OCI-LY1 (cell line): ENCODE measurements around the gene TRABD2B.

Experiments used
- H2AFZ ChIP-seq: fragments of 200-600 bp; sonication (generic), shearing (Covaris generic); 2 replicates; pipeline ENCODE4 v1.6.0; 2014; ENCODE audit warnings: antibody characterized with exemption, mild to moderate bottlenecking, low read length
- H3F3A ChIP-seq: fragments of 200-600 bp; sonication (generic), shearing (Covaris generic); 2 replicates; pipeline ENCODE4 v1.6.0; 2014; ENCODE audit warnings: mild to moderate bottlenecking, antibody characterized with exemption, low read length, moderate library complexity; ENCODE audit not compliant: insufficient read depth
- H3K27ac ChIP-seq: fragments of 200-600 bp; sonication (generic); 2 replicates; pipeline ENCODE4 v1.5.1; 2014; ENCODE audit warnings: low read length, mixed run types, mild to moderate bottlenecking, low read depth; ENCODE audit not compliant: poor library complexity, severe bottlenecking
- H3K27me3 ChIP-seq: fragments of 200-600 bp; sonication (generic); 2 replicates; pipeline ENCODE4 v1.6.0; 2014; ENCODE audit warnings: antibody characterized with exemption, mild to moderate bottlenecking, low read length, moderate library complexity; ENCODE audit not compliant: insufficient read depth
- H3K36me3 ChIP-seq: fragments of 200-600 bp; sonication (generic); 2 replicates; pipeline ENCODE4 v1.6.1; 2014; ENCODE audit warnings: mild to moderate bottlenecking, antibody characterized with exemption, low read length, moderate library complexity, mixed read lengths; ENCODE audit not compliant: insufficient read depth
- H3K4me1 ChIP-seq: fragments of 200-600 bp; sonication (generic); 2 replicates; pipeline ENCODE4 v1.5.1; 2014; ENCODE audit warnings: mild to moderate bottlenecking, low read length, moderate library complexity; ENCODE audit not compliant: insufficient read depth, severe bottlenecking
- H3K4me2 ChIP-seq: fragments of 200-600 bp; sonication (generic), shearing (Covaris generic); 2 replicates; pipeline ENCODE4 v1.6.1; 2014; ENCODE audit warnings: low read length
- H3K4me3 ChIP-seq: fragments of 200-600 bp; sonication (generic); 2 replicates; pipeline ENCODE4 v1.5.1; 2014; ENCODE audit warnings: low read length, low read depth, mild to moderate bottlenecking, mixed read lengths; ENCODE audit not compliant: poor library complexity, severe bottlenecking
- H3K79me2 ChIP-seq: fragments of 200-600 bp; shearing (Covaris generic); 2 replicates; pipeline ENCODE4 v1.6.1; 2016; ENCODE audit warnings: mixed run types, low read length, mixed read lengths; ENCODE audit not compliant: insufficient read depth
- H3K9ac ChIP-seq: fragments of 200-600 bp; sonication (generic), shearing (Covaris generic); 2 replicates; pipeline ENCODE4 v1.6.1; 2014; ENCODE audit warnings: mild to moderate bottlenecking, low read length, mixed read lengths
- H3K9me2 ChIP-seq: fragments of 200-600 bp; sonication (generic), shearing (Covaris generic); 2 replicates; pipeline ENCODE4 v1.6.1; 2014; ENCODE audit warnings: low read depth, mild to moderate bottlenecking, low read length, mixed read lengths
- H3K9me3 ChIP-seq: fragments of 200-600 bp; shearing (Covaris generic); 2 replicates; pipeline ENCODE4 v1.6.1; 2014; ENCODE audit warnings: low read length, mixed read lengths
- H4K20me1 ChIP-seq: fragments of 200-600 bp; sonication (generic), shearing (Covaris generic); 2 replicates; pipeline ENCODE4 v1.6.0; 2016; ENCODE audit warnings: mild to moderate bottlenecking, low read length; ENCODE audit not compliant: insufficient read depth
- EZH2 ChIP-seq: fragments of 200-600 bp; sonication (generic), shearing (Covaris generic); IDR thresholded peaks from 2 replicates; pipeline ENCODE4 v1.8.0; 2017; ENCODE audit warnings: borderline replicate concordance, mixed run types, mild to moderate bottlenecking, antibody characterized with exemption, low read length, moderate library complexity, mixed read lengths
- TF ChIP-seq, protein P1 (sequence below): fragments of 200-600 bp; sonication (generic), shearing (Covaris generic); IDR thresholded peaks from 2 replicates; pipeline ENCODE4 v1.5.1; 2017; ENCODE audit warnings: mild to moderate bottlenecking, antibody characterized with exemption, low read length, moderate library complexity, mixed read lengths

Gene TRABD2B

DNA sequence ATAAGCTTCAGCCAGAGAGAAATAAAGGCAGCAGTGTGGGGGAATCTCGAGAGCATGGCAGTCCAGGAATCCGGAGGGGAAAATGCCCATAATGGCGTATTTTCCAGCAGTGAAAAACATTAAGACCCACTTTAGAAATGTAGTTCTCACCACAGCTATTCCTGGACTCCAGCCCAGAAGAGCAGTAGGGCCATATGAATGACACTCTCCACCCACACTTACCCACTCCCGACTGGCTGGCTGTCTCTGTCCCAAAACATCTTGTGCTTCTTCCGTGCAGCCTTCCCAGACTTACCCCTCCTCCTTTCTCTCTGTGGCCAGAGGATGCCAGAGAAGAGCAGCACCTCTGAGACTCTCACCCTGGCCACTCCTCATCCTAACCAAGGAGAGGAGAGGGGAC lies 56.4 kb downstream of the TRABD2B start:
- no peaks in the 10 kb centered on the region for H4K20me1 ChIP-seq
- TF ChIP-seq, protein P1, sequence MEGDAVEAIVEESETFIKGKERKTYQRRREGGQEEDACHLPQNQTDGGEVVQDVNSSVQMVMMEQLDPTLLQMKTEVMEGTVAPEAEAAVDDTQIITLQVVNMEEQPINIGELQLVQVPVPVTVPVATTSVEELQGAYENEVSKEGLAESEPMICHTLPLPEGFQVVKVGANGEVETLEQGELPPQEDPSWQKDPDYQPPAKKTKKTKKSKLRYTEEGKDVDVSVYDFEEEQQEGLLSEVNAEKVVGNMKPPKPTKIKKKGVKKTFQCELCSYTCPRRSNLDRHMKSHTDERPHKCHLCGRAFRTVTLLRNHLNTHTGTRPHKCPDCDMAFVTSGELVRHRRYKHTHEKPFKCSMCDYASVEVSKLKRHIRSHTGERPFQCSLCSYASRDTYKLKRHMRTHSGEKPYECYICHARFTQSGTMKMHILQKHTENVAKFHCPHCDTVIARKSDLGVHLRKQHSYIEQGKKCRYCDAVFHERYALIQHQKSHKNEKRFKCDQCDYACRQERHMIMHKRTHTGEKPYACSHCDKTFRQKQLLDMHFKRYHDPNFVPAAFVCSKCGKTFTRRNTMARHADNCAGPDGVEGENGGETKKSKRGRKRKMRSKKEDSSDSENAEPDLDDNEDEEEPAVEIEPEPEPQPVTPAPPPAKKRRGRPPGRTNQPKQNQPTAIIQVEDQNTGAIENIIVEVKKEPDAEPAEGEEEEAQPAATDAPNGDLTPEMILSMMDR = no peak
- TF ChIP-seq EZH2 = no peak

DNA sequence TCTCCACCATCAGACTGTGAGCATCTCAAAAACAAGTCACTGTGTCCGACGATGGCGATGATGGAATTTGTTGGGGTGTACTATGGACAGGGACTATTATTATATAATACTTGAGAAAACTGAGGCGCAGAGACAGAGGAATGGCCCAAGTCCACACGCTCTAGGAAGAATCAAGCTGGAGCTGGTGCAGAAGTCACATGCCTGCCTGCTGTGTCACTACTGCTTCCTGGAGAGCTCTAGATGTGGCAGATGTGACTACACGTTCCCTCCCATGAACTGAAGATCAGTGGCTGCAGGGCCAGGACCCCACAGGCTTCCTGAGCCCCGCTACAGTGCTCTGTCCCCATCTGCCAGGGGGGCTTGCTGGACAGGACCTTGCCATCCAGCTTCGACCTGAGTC lies 56.9 kb downstream of the TRABD2B start:
- Histone ChIP-seq H3K79me2 (no peaks in the 10 kb centered on the region), H3K4me2 (no peak overlapping the region), H3K9me2 (no peaks in the 10 kb centered on the region), H3K4me1 (no peaks in the 10 kb centered on the region), H3K9me3 (no peaks in the 10 kb centered on the region), H4K20me1 (no peaks in the 10 kb centered on the region), H3K9ac (no peak overlapping the region), H3K4me3 (no peak overlapping the region), H2AFZ (no peak overlapping the region), H3K36me3 (no peaks in the 10 kb centered on the region), H3K27me3 (0 out of 2 replicates have a peak, but pooled peaks cover 6% of the 10 kb centered on the region), H3K27ac (no peak overlapping the region), H3F3A (no peaks in the 10 kb centered on the region)
- TF ChIP-seq, protein P1 = no peak
- TF ChIP-seq EZH2 = no peak

More for the DNA sequence above, 56.4 kb downstream of the TRABD2B start:
- Histone ChIP-seq H3K9me2 (no peaks in the 10 kb centered on the region), H3K4me1 (no peaks in the 10 kb centered on the region), H3K27ac (no peak overlapping the region), H3K9me3 (no peaks in the 10 kb centered on the region), H3K4me2 (no peak overlapping the region), H3K79me2 (no peaks in the 10 kb centered on the region), H2AFZ (no peak overlapping the region), H3K36me3 (no peaks in the 10 kb centered on the region), H3K9ac (no peak overlapping the region), H3K27me3 (0 out of 2 replicates have a peak, but pooled peaks cover 6% of the 10 kb centered on the region), H3K4me3 (no peak overlapping the region), H3F3A (no peaks in the 10 kb centered on the region)

DNA sequence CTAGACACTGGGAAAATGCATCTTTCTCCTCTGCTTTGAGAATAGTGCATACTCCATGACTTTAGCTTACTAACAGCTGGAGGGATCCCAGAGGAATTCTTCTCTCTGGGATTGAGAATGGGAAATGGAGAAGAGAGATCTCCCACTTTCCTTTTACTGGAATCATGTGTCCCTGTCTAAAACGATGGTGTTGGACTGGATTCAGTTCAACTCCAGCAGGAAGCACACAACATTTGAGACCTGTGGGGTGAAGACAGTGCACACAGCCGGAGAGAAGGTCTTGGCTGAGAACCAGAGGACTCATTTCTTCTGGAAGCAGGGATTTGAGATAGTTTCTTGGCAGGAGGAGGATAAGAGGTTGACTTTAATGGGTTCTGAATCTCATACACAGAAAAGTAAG lies 58.7 kb downstream of the TRABD2B start:
- H3K27me3 ChIP-seq = 0 out of 2 replicates have a peak, but pooled peaks cover 6% of the 10 kb centered on the region
- no peak overlapping the region for H3K9ac ChIP-seq
- no peaks in the 10 kb centered on the region for H4K20me1 ChIP-seq
- no peak overlapping the region for H3K27ac ChIP-seq
- H3K4me2 ChIP-seq = no peak overlapping the region
- no peaks in the 10 kb centered on the region for H3K79me2 ChIP-seq
- no peaks in the 10 kb centered on the region for H3K36me3 ChIP-seq
- no peaks in the 10 kb centered on the region for H3K9me3 ChIP-seq
- TF ChIP-seq, protein P1 = no peak
- no peak for TF ChIP-seq EZH2
- no peaks in the 10 kb centered on the region for H3K9me2 ChIP-seq
- no peaks in the 10 kb centered on the region for H3K4me1 ChIP-seq
- no peaks in the 10 kb centered on the region for H3F3A ChIP-seq
- H2AFZ ChIP-seq = no peak overlapping the region
- H3K4me3 ChIP-seq = no peak overlapping the region
